ENCODE measurements around the gene XIRP2. TPM values are rescaled to one million over a fixed set of nuclear protein-coding genes. Genes with fewer than 3 reads are reported as not detected.
"Not testable (repeated sequence)": the region's sequence is repeated elsewhere in the genome, so short reads cannot be mapped to it uniquely, and the experiment has no call there.

The XIRP2 gene
- total RNA-seq, 1 experiment from 2014 or later, result not detected

GRCh38 chr2:167103028-167103756 is 214.9 kb downstream of the XIRP2 start:
- CTCF ChIA-PET, result no interaction called here
- Mint-ChIP-seq H3K4me1 (ENCODE audit: low read depth, unreplicated experiment) (no peaks in the 10 kb centered on the region), H3K9me3 (ENCODE audit: low read depth, unreplicated experiment) (peaks cover 4% of the 10 kb centered on the region), H3K27ac (ENCODE audit: unreplicated experiment) (no peak overlapping the region), H3K36me3 (ENCODE audit: insufficient read depth, unreplicated experiment) (no peaks in the 10 kb centered on the region), H3K4me3 (ENCODE audit: low read depth, unreplicated experiment) (no peak overlapping the region), H3K27me3 (ENCODE audit: unreplicated experiment) (no peaks in the 10 kb centered on the region)
- no peak for DNase-seq
- intact Hi-C loops (cut with micrococcal nuclease; ENCODE audit: unreplicated experiment), result no loop called here
- no peak for TF ChIP-seq CTCF (IDR thresholded peaks at IDR 0.05; ENCODE audit: unreplicated experiment)
- no TSS peak for BruUV-seq (replicated peaks)

GRCh38 chr2:167103757-167104133 is 215.5 kb downstream of the XIRP2 start:
- H3K9me3 Mint-ChIP-seq (ENCODE audit: low read depth, unreplicated experiment), result peaks cover 2% of the 10 kb centered on the region
- no peaks in the 10 kb centered on the region for H3K27me3 Mint-ChIP-seq (ENCODE audit: unreplicated experiment)
- CTCF ChIA-PET, result no interaction called here
- TF ChIP-seq CTCF (IDR thresholded peaks at IDR 0.05; ENCODE audit: unreplicated experiment), result no peak
- no peak overlapping the region for H3K4me3 Mint-ChIP-seq (ENCODE audit: low read depth, unreplicated experiment)
- no TSS peak for BruUV-seq (replicated peaks)
- intact Hi-C loops (cut with micrococcal nuclease; ENCODE audit: unreplicated experiment), result no loop called here
- H3K36me3 Mint-ChIP-seq (ENCODE audit: insufficient read depth, unreplicated experiment), result no peaks in the 10 kb centered on the region
- no peaks in the 10 kb centered on the region for H3K4me1 Mint-ChIP-seq (ENCODE audit: low read depth, unreplicated experiment)
- H3K27ac Mint-ChIP-seq (ENCODE audit: unreplicated experiment), result no peak overlapping the region
- DNase-seq, result no peak

- Mint-ChIP-seq H3K27me3 (ENCODE audit: unreplicated experiment) (no peaks in the 10 kb centered on the region), H3K4me1 (ENCODE audit: low read depth, unreplicated experiment) (no peaks in the 10 kb centered on the region), H3K9me3 (ENCODE audit: low read depth, unreplicated experiment) (peaks cover 6% of the 10 kb centered on the region), H3K36me3 (ENCODE audit: insufficient read depth, unreplicated experiment) (no peaks in the 10 kb centered on the region), H3K4me3 (ENCODE audit: low read depth, unreplicated experiment) (no peak overlapping the region), H3K27ac (ENCODE audit: unreplicated experiment) (no peak overlapping the region)
- CTCF ChIA-PET, result no interaction called here
- TF ChIP-seq CTCF (IDR thresholded peaks at IDR 0.05; ENCODE audit: unreplicated experiment), result no peak
- intact Hi-C loops (cut with micrococcal nuclease; ENCODE audit: unreplicated experiment), result no loop called here
- DNase-seq, result no peak
- BruUV-seq (replicated peaks), result no TSS peak
Measured at GRCh38 chr2:167104691-167105090, 216.4 kb downstream of the XIRP2 start.

- H3K4me1 Mint-ChIP-seq (ENCODE audit: low read depth, unreplicated experiment); H3K36me3 Mint-ChIP-seq (ENCODE audit: insufficient read depth, unreplicated experiment); DNase-seq; BruUV-seq (replicated peaks); H3K27ac Mint-ChIP-seq (ENCODE audit: unreplicated experiment); H3K4me3 Mint-ChIP-seq (ENCODE audit: low read depth, unreplicated experiment); intact Hi-C loops (cut with micrococcal nuclease; ENCODE audit: unreplicated experiment); H3K9me3 Mint-ChIP-seq (ENCODE audit: low read depth, unreplicated experiment); H3K27me3 Mint-ChIP-seq (ENCODE audit: unreplicated experiment); CTCF ChIA-PET: not testable (repeated sequence)
Measured at GRCh38 chr2:167109682-167110081, 221.4 kb downstream of the XIRP2 start.

GRCh38 chr2:167110345-167110744 is 222.1 kb downstream of the XIRP2 start:
- Mint-ChIP-seq H3K4me1 (ENCODE audit: low read depth, unreplicated experiment) (no peaks in the 10 kb centered on the region), H3K27me3 (ENCODE audit: unreplicated experiment) (no peaks in the 10 kb centered on the region), H3K9me3 (ENCODE audit: low read depth, unreplicated experiment) (peaks cover 8% of the 10 kb centered on the region), H3K27ac (ENCODE audit: unreplicated experiment) (no peak overlapping the region), H3K4me3 (ENCODE audit: low read depth, unreplicated experiment) (no peak overlapping the region), H3K36me3 (ENCODE audit: insufficient read depth, unreplicated experiment) (no peaks in the 10 kb centered on the region)
- intact Hi-C loops (cut with micrococcal nuclease; ENCODE audit: unreplicated experiment), result no loop called here
- no peak for TF ChIP-seq CTCF (IDR thresholded peaks at IDR 0.05; ENCODE audit: unreplicated experiment)
- BruUV-seq (replicated peaks), result no TSS peak
- no peak for DNase-seq
- CTCF ChIA-PET, result no interaction called here

All from Calu3 (cell line).